BE2C (cell line): ENCODE measurements around the gene IGIP.

Experiments used
- DNase-seq: peaks from one replicate; pipeline ENCODE4 v3.0.0-alpha.2; 2020
- H3K27me3 ChIP-seq: fragments of 250-450 bp; sonication (Bioruptor Pico); 2 replicates; pipeline ENCODE4 v1.5.1; 2020; ENCODE audit warnings: mild to moderate bottlenecking
- H3K36me3 ChIP-seq: fragments of 250-450 bp; sonication (Bioruptor Pico); 2 replicates; pipeline ENCODE4 v1.5.1; 2020; ENCODE audit warnings: mild to moderate bottlenecking
- H3K4me1 ChIP-seq: fragments of 250-450 bp; sonication (Bioruptor Pico); 2 replicates; pipeline ENCODE4 v1.5.1; 2020
- H3K4me3 ChIP-seq: 2 replicates; pipeline ENCODE4 v1.5.1; 2011; ENCODE audit warnings: low read depth, low read length
- H3K9me3 ChIP-seq: fragments of 250-450 bp; sonication (Bioruptor Pico); 2 replicates; pipeline ENCODE4 v1.5.1; 2020
- CTCF ChIP-seq: IDR thresholded peaks from 2 replicates; pipeline ENCODE4 v1.5.1; 2012; ENCODE audit warnings: mild to moderate bottlenecking, low read depth, low read length

Gene IGIP

GRCh38 chr5:140117523-140117922, 8.2 kb upstream of the IGIP start:
- Histone ChIP-seq H3K9me3 (no peaks in the 10 kb centered on the region), H3K36me3 (no peaks in the 10 kb centered on the region), H3K4me1 (no peaks in the 10 kb centered on the region), H3K4me3 (peak overlapping the region; percentile 2; the same call in 1 of the 2 replicates), H3K27me3 (no peaks in the 10 kb centered on the region)
- TF ChIP-seq CTCF, result no peak
- DNase-seq, result no peak

DNA sequence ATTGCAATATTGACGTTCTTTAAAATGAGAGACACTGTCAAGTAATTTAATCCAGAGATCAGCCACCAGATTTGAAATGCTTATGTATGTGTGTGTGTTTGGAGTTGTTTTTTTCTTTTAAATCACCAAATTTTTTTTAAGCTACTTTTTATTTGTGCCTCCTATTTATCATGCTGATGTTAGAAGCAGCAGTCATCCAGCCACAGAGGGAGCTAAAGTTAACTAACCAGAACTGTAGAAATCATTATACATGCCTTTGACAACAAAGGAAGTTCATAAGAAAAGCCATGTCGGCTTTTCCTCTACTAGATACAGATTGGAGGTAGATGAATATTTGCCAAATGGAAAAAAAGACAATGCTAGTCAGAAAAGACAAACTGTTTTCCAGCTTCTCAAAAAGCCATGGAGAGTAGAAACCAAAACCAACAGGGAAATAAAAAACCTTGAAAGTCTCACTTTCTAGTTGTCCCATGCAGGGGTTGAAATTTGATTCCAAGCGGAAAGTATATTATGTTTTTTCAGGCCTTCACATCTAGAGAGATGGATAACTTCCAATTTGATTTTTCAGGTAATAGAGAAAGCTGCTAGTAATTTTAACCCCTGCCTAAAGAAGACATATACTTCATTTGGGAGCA, 7.3 kb upstream of the IGIP start:
- no peak overlapping the region for H3K4me3 ChIP-seq
- DNase-seq, result no peak
- H3K36me3 ChIP-seq, result no peaks in the 10 kb centered on the region
- TF ChIP-seq CTCF, result peak; percentile 25; the same call in 1 of the 2 replicates
- H3K27me3 ChIP-seq, result no peaks in the 10 kb centered on the region
- H3K9me3 ChIP-seq, result no peaks in the 10 kb centered on the region
- no peaks in the 10 kb centered on the region for H3K4me1 ChIP-seq

GRCh38 chr5:140126315-140127012, 727 bp downstream of the IGIP start:
- H3K36me3 ChIP-seq, result no peaks in the 10 kb centered on the region
- no peaks in the 10 kb centered on the region for H3K27me3 ChIP-seq
- TF ChIP-seq CTCF, result no peak
- no peaks in the 10 kb centered on the region for H3K9me3 ChIP-seq
- no peaks in the 10 kb centered on the region for H3K4me1 ChIP-seq
- H3K4me3 ChIP-seq, result no peak overlapping the region
- no peak for DNase-seq

DNA sequence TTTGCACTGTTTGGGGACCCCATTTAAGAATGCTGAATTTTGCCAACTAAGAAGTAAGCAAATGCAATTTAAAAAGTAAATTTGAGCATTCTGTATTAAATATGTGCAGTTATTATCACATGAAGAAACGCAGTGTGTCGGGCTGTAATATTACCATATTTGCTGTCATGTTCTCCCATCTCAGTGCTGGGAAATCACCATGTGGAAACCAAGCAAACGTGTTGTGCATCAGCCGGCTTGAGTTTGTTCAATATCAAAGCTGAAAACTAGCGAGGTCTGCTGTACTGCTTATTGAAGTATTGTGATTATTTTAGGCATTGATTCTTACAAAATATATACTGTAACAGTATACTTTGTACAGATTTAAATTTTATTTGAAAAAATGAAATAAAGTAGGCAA, 2.6 kb downstream of the IGIP start:
- DNase-seq, result no peak
- H3K4me3 ChIP-seq, result no peak overlapping the region
- no peaks in the 10 kb centered on the region for H3K27me3 ChIP-seq
- H3K4me1 ChIP-seq, result no peaks in the 10 kb centered on the region
- H3K9me3 ChIP-seq, result no peaks in the 10 kb centered on the region
- no peaks in the 10 kb centered on the region for H3K36me3 ChIP-seq
- TF ChIP-seq CTCF, result no peak

DNA sequence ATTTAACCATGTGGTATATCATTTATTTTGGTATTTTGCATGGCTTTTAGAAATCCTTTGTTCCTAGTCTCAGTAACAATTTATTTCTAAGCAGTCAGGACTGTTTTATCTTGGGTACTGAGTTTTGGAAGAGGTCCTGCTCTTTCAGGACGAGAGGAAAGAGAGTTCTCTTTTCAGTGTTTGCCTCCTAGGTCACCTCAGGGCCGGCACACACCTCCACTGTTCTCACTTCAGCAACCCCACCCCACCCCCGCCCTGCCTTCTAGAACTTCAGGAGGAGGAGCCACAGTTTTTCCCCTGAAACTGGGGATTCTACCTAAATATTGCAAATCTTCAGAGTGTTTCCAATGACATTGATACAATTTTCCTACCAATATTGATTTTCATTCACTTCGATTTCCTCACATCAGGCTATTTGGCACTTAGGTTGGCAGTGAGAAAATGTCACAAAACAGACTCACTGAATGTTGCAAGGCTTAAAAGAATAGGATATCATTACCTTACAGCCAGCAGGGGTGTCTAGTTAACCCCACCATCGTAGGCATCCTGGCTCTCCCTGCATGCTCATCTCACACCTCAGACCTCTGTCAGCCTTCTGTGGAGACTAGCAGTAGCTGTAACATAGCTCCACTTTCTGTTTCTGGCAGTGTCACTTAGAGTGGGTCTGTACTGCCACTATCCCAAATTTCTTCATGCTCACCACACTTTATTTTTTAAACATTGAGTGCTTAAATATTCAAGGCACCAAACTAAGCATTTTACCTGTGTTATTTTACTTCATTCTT, 5.4 kb downstream of the IGIP start:
- no peaks in the 10 kb centered on the region for H3K9me3 ChIP-seq
- H3K27me3 ChIP-seq, result no peaks in the 10 kb centered on the region
- DNase-seq, result no peak
- H3K4me3 ChIP-seq, result no peak overlapping the region
- no peaks in the 10 kb centered on the region for H3K4me1 ChIP-seq
- H3K36me3 ChIP-seq, result no peaks in the 10 kb centered on the region
- no peak for TF ChIP-seq CTCF
